OCI-LY3 (cell line): ENCODE results near the gene G6PC3.

Experiments
- EZH2phosphoT487 ChIP-seq: fragments of 200-600 bp; shearing (Covaris generic); IDR thresholded peaks from 2 replicates; pipeline ENCODE4 v1.6.1; 2018; ENCODE audit warnings: antibody characterized with exemption, mixed run types, low read depth
- TF ChIP-seq, protein P1 (sequence below): fragments of 200-600, 300-600 bp; sonication (generic); IDR thresholded peaks from 2 replicates; pipeline ENCODE4 v1.5.1; 2014; ENCODE audit warnings: antibody characterized with exemption, low read length, low read depth

DNA sequence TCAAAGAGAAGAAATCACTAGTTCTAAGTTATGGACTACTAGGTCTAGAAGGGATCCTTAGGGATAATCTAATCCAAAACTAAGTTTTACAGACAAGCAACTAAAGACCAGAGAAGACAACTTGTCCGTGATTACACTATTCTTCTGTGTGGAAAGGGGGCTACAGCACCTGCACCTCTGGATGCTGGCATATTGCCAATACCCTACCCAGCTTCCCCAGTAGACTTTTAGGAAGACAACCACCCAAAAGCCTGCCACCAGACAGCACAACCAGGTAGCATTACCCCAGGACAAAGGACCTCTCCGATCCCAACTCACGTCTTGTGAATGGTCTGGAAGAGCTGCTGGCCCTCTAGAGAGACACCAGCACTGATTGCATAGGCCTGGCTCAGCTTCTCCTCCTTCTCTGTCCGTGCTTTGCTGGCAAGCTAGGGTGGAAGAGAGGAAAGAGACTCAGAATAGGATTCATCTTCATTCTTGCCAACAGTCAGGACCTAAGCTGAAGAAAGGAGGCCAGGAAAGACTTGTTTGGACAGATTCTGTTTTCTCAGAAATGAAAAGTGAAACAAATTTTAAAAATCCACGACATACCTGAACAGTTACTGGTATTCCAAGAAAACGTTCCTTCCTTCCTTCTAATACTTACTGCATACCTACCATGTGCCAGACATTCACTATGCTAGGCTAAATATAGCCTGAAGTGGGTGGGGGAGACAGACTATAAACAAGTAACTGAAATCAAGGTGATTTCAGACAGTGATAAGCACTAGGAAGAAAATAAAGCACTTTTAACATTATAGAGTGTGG is 30.5 kb upstream of the G6PC3 start:
- no peak for TF ChIP-seq EZH2phosphoT487
- TF ChIP-seq, protein P1, sequence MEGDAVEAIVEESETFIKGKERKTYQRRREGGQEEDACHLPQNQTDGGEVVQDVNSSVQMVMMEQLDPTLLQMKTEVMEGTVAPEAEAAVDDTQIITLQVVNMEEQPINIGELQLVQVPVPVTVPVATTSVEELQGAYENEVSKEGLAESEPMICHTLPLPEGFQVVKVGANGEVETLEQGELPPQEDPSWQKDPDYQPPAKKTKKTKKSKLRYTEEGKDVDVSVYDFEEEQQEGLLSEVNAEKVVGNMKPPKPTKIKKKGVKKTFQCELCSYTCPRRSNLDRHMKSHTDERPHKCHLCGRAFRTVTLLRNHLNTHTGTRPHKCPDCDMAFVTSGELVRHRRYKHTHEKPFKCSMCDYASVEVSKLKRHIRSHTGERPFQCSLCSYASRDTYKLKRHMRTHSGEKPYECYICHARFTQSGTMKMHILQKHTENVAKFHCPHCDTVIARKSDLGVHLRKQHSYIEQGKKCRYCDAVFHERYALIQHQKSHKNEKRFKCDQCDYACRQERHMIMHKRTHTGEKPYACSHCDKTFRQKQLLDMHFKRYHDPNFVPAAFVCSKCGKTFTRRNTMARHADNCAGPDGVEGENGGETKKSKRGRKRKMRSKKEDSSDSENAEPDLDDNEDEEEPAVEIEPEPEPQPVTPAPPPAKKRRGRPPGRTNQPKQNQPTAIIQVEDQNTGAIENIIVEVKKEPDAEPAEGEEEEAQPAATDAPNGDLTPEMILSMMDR = no peak
